Endodermal cell (in vitro differentiated cells): ENCODE results near the gene PHRF1. TPM values are rescaled to one million over a fixed set of nuclear protein-coding genes. Genes with fewer than 3 reads are reported as not detected.

Experiments
- DNase-seq: peaks from one replicate; pipeline ENCODE4 v3.0.0-alpha.2; 2017
- H3K27ac ChIP-seq: 2 replicates; pipeline ENCODE4 v1.5.1; 2013; ENCODE audit warnings: mild to moderate bottlenecking, low read depth, low read length, moderate library complexity
- H3K27me3 ChIP-seq: 2 replicates; pipeline ENCODE4 v1.6.1; 2013; ENCODE audit warnings: mild to moderate bottlenecking, low read length, moderate library complexity; ENCODE audit not compliant: insufficient read depth, control insufficient read depth, poor library complexity, severe bottlenecking
- H3K36me3 ChIP-seq: 2 replicates; pipeline ENCODE4 v1.7.0; 2013; ENCODE audit warnings: mild to moderate bottlenecking, low read length, moderate library complexity; ENCODE audit not compliant: control insufficient read depth, insufficient read depth
- H3K4me1 ChIP-seq: one replicate; pipeline ENCODE4 v1.7.0; 2013; ENCODE audit warnings: low read length; ENCODE audit not compliant: control insufficient read depth, insufficient read depth
- H3K4me3 ChIP-seq: 2 replicates; pipeline ENCODE4 v1.5.1; 2013; ENCODE audit warnings: mild to moderate bottlenecking, low read length, moderate library complexity
- H3K9ac ChIP-seq: 2 replicates; pipeline ENCODE4 v1.6.1; 2013; ENCODE audit warnings: mild to moderate bottlenecking, low read length, moderate library complexity; ENCODE audit not compliant: poor library complexity, severe bottlenecking; ENCODE audit errors: extremely low read depth
- H3K9me3 ChIP-seq: 2 replicates; pipeline ENCODE4 v1.6.1; 2013; ENCODE audit warnings: mild to moderate bottlenecking, low read length, moderate library complexity; ENCODE audit not compliant: control insufficient read depth
- H3K27ac Mint-ChIP-seq: 2 replicates; pipeline ENCODE4 v1.8.0; 2020; ENCODE audit warnings: mixed read lengths
- H3K27me3 Mint-ChIP-seq: 2 replicates; pipeline ENCODE4 v1.8.0; 2021; ENCODE audit warnings: mild to moderate bottlenecking, mixed read lengths; ENCODE audit not compliant: insufficient read depth
- H3K36me3 Mint-ChIP-seq: 2 replicates; pipeline ENCODE4 v1.8.0; 2020; ENCODE audit warnings: low read depth, mixed read lengths
- H3K4me1 Mint-ChIP-seq: 2 replicates; pipeline ENCODE4 v1.8.0; 2020; ENCODE audit warnings: mixed read lengths
- H3K4me3 Mint-ChIP-seq: 2 replicates; pipeline ENCODE4 v1.8.0; 2020; ENCODE audit warnings: mild to moderate bottlenecking, moderate library complexity, mixed read lengths
- H3K9me3 Mint-ChIP-seq: 2 replicates; pipeline ENCODE4 v1.8.0; 2020; ENCODE audit warnings: mild to moderate bottlenecking, mixed read lengths
- CTCF ChIP-seq: fragments of 200-600 bp; sonication (generic); conservative IDR thresholded peaks from 2 replicates; pipeline ENCODE4 v1.5.0; 2021; ENCODE audit warnings: antibody characterized with exemption, mild to moderate bottlenecking
- WGBS, 2 experiments: methylation state at CpG; one replicate each; pipeline versions ENCODE4 v1.1.5 to v1.1.7; 2013; ENCODE audit warnings: missing lambda C conversion rate in 2 of 2, mixed read lengths in 1 of 2; ENCODE audit not compliant: insufficient coverage in 1 of 2, insufficient read length in 1 of 2; 5-methylcytosine and 5-hydroxymethylcytosine counted together
- total RNA-seq, 2 donors: library from RNA; stranded (reverse); fragmentation: NEBNext Ultra II Directional in 1 of 2; extraction: Animal tissue kit (Norgen Biotek cat#: 25700) in 1 of 2; gene quantifications; 2 replicates in 1 of 2; 3 replicates in 1 of 2; pipeline ENCODE4 v1.2.1, GENCODE V29; 2021

The PHRF1 gene
- total RNA-seq, 2 donors from 2014 or later: 43.4 to 48.0 TPM

GRCh38 chr11:531919-532526 lies 44.2 kb upstream of the PHRF1 start:
- WGBS, 2 experiments: 95 to 96% methylated on average over 9 to 18 of the region's 18 CpGs
- Mint-ChIP-seq H3K27ac (no peak overlapping the region), H3K27me3 (peaks cover 6% of the 10 kb centered on the region), H3K36me3 (peaks cover 10% of the 10 kb centered on the region), H3K9me3 (no peaks in the 10 kb centered on the region), H3K4me1 (no peaks in the 10 kb centered on the region), H3K4me3 (no peak overlapping the region)
- Histone ChIP-seq H3K27me3 (no peaks in the 10 kb centered on the region), H3K27ac (no peak overlapping the region), H3K36me3 (peaks cover 8% of the 10 kb centered on the region), H3K9ac (no peak overlapping the region), H3K4me3 (no peak overlapping the region), H3K9me3 (no peaks in the 10 kb centered on the region), H3K4me1 (no peaks in the 10 kb centered on the region)
- DNase-seq: peak; percentile 37
- no peak for TF ChIP-seq CTCF

GRCh38 chr11:532527-532985 lies 43.7 kb upstream of the PHRF1 start:
- H3K36me3 ChIP-seq: peaks cover 8% of the 10 kb centered on the region
- no peaks in the 10 kb centered on the region for H3K9me3 ChIP-seq
- no peak overlapping the region for H3K9ac ChIP-seq
- no peak overlapping the region for H3K27ac Mint-ChIP-seq
- no peaks in the 10 kb centered on the region for H3K27me3 ChIP-seq
- H3K27ac ChIP-seq: no peak overlapping the region
- no peaks in the 10 kb centered on the region for H3K4me1 Mint-ChIP-seq
- peaks cover 6% of the 10 kb centered on the region for H3K27me3 Mint-ChIP-seq
- no peak for DNase-seq
- no peak overlapping the region for H3K4me3 ChIP-seq
- TF ChIP-seq CTCF: no peak
- 90 to 95% methylated on average over 12 to 23 of the region's 23 CpGs for WGBS, 2 experiments
- H3K4me1 ChIP-seq: no peaks in the 10 kb centered on the region
- no peaks in the 10 kb centered on the region for H3K9me3 Mint-ChIP-seq
- H3K4me3 Mint-ChIP-seq: no peak overlapping the region
- H3K36me3 Mint-ChIP-seq: peaks cover 10% of the 10 kb centered on the region

- no peaks in the 10 kb centered on the region for H3K4me1 Mint-ChIP-seq
- H3K27me3 ChIP-seq: no peaks in the 10 kb centered on the region
- H3K4me3 Mint-ChIP-seq: no peak overlapping the region
- H3K4me1 ChIP-seq: no peaks in the 10 kb centered on the region
- H3K36me3 Mint-ChIP-seq: peaks cover 10% of the 10 kb centered on the region
- H3K9ac ChIP-seq: no peak overlapping the region
- no peak overlapping the region for H3K4me3 ChIP-seq
- H3K9me3 ChIP-seq: no peaks in the 10 kb centered on the region
- H3K27me3 Mint-ChIP-seq: peaks cover 9% of the 10 kb centered on the region
- H3K36me3 ChIP-seq: peaks cover 8% of the 10 kb centered on the region
- no peak overlapping the region for H3K27ac Mint-ChIP-seq
- no peak for TF ChIP-seq CTCF
- DNase-seq: peak; percentile 34
- H3K27ac ChIP-seq: no peak overlapping the region
- no peaks in the 10 kb centered on the region for H3K9me3 Mint-ChIP-seq
- 93 to 97% methylated on average over 14 to 33 of the region's 33 CpGs for WGBS, 2 experiments
Observed at GRCh38 chr11:532986-533585, 43.2 kb upstream of the PHRF1 start.
